ENCODE data around the gene DPY19L3. TPM values are rescaled to one million over a fixed set of nuclear protein-coding genes. Genes with fewer than 3 reads are reported as not detected.
A peak's percentile ranks its signal among the peaks of the same experiment; 100 is the strongest.
"Not testable (repeated sequence)": the region's sequence is repeated elsewhere in the genome, so short reads cannot be mapped to it uniquely, and the experiment has no call there.

Gene DPY19L3
- total RNA-seq, 4 donors from 2014 or later = 19.4 to 95.7 (median 39.6) TPM

- H3K27me3 ChIP-seq; H3K27ac ChIP-seq; H3K9me3 ChIP-seq; H3K4me3 ChIP-seq; DNase-seq (ENCODE audit: low spot score in 2 of 2): not testable (repeated sequence)
- WGBS, 2 donors = 90 to 95% methylated on average over 9 of the region's 9 CpGs
- H3K4me1 ChIP-seq = peaks cover 0 to 21% (median 0%) of the 10 kb centered on the region in 4 donors
- H3K36me3 ChIP-seq = peaks cover 4 to 47% (median 4%) of the 10 kb centered on the region in 3 donors
- TF ChIP-seq CTCF (IDR thresholded peaks at IDR 0.05) = peak in 1 of 5 experiments; percentile 17
These were observed 28.5 kb upstream of the DPY19L3 start for GRCh38 chr19:32377088-32377487.

GRCh38 chr19:32380269-32380668, 25.3 kb upstream of the DPY19L3 start:
- WGBS, 2 donors = 81 to 83% methylated on average over 3 of the region's 3 CpGs

GRCh38 chr19:32387701-32388392, 17.7 kb upstream of the DPY19L3 start:
- Histone ChIP-seq H3K9me3 (no peaks in the 10 kb centered on the region), H3K27ac (no peak overlapping the region), H3K27me3 (no peaks in the 10 kb centered on the region), H3K4me1 (no peaks in the 10 kb centered on the region), H3K4me3 (no peak overlapping the region), H3K36me3 (peaks cover 0 to 34% (median 0%) of the 10 kb centered on the region in 3 donors)
- TF ChIP-seq CTCF (IDR thresholded peaks at IDR 0.05) = no peak
- TF ChIP-seq POLR2A (IDR thresholded peaks at IDR 0.05) = no peak
- no peak for TF ChIP-seq EP300 (IDR thresholded peaks at IDR 0.05)
- no peak for DNase-seq (ENCODE audit: low spot score in 2 of 2)
- 54 to 57% methylated on average over 7 of the region's 7 CpGs for WGBS, 2 donors

More at GRCh38 chr19:32380269-32380668, 25.3 kb upstream of the DPY19L3 start:
- no peaks in the 10 kb centered on the region for H3K4me1 ChIP-seq
- no peaks in the 10 kb centered on the region for H3K27me3 ChIP-seq
- H3K27ac ChIP-seq = no peak overlapping the region
- no peak overlapping the region for H3K4me3 ChIP-seq
- H3K36me3 ChIP-seq = peaks cover 0 to 58% (median 0%) of the 10 kb centered on the region in 3 donors
- no peaks in the 10 kb centered on the region for H3K9me3 ChIP-seq
- DNase-seq (ENCODE audit: low spot score in 2 of 2) = no peak
- no peak for TF ChIP-seq CTCF (IDR thresholded peaks at IDR 0.05)
- no peak for TF ChIP-seq POLR2A (IDR thresholded peaks at IDR 0.05)
- TF ChIP-seq EP300 (IDR thresholded peaks at IDR 0.05) = no peak

GRCh38 chr19:32388393-32388855, 17.1 kb upstream of the DPY19L3 start:
- TF ChIP-seq CTCF (IDR thresholded peaks at IDR 0.05) (no peak), EP300 (IDR thresholded peaks at IDR 0.05) (no peak), POLR2A (IDR thresholded peaks at IDR 0.05) (no peak)
- H3K4me3 ChIP-seq = no peak overlapping the region
- H3K36me3 ChIP-seq = peaks cover 0 to 28% (median 0%) of the 10 kb centered on the region in 3 donors
- DNase-seq (ENCODE audit: low spot score in 2 of 2) = no peak
- no peaks in the 10 kb centered on the region for H3K9me3 ChIP-seq
- no peak overlapping the region for H3K27ac ChIP-seq
- H3K27me3 ChIP-seq = no peaks in the 10 kb centered on the region
- WGBS, 2 donors = 86 to 88% methylated on average over 3 of the region's 3 CpGs
- no peaks in the 10 kb centered on the region for H3K4me1 ChIP-seq

GRCh38 chr19:32392901-32393300, 12.7 kb upstream of the DPY19L3 start:
- Histone ChIP-seq H3K9me3 (no peaks in the 10 kb centered on the region), H3K4me3 (no peak overlapping the region), H3K36me3 (peaks cover 0 to 19% (median 0%) of the 10 kb centered on the region in 3 donors), H3K4me1 (no peaks in the 10 kb centered on the region), H3K27ac (no peak overlapping the region), H3K27me3 (no peaks in the 10 kb centered on the region)
- WGBS, 2 donors = 81 to 87% methylated on average over 3 of the region's 3 CpGs
- no peak for TF ChIP-seq POLR2A (IDR thresholded peaks at IDR 0.05)
- TF ChIP-seq CTCF (IDR thresholded peaks at IDR 0.05) = no peak
- TF ChIP-seq EP300 (IDR thresholded peaks at IDR 0.05) = no peak
- no peak for DNase-seq (ENCODE audit: low spot score in 2 of 2)
